HepG2 (cell line): ENCODE measurements around the gene TBKBP1. TPM values are rescaled to one million over a fixed set of nuclear protein-coding genes. Genes with fewer than 3 reads are reported as not detected.

ENCODE experiments used
- ATF7-NPFF ChIP-seq: sonication (generic); formaldehyde crosslinking; IDR thresholded peaks from 2 replicates; pipeline ENCODE4 v1.8.1; 2023; ENCODE audit warnings: mild to moderate bottlenecking, low read depth, missing genetic modification reagents, moderate library complexity
- HDAC6 ChIP-seq: fragments of 200-600 bp; sonication (generic); IDR thresholded peaks from 2 replicates; pipeline ENCODE4 v1.7.0; 2017; ENCODE audit warnings: mild to moderate bottlenecking, antibody characterized with exemption, low read length, low read depth
- HNRNPK ChIP-seq: fragments of 200-400 bp; formaldehyde crosslinking; IDR thresholded peaks from 2 replicates; pipeline ENCODE4 v1.6.1; 2018; ENCODE audit warnings: low read length, low read depth, moderate library complexity, mild to moderate bottlenecking; ENCODE audit not compliant: poor library complexity, severe bottlenecking
- KDM6A ChIP-seq: IDR thresholded peaks from 2 replicates; pipeline ENCODE4 v1.6.1; 2016; ENCODE audit warnings: low read depth
- KMT2A ChIP-seq: sonication (generic); formaldehyde crosslinking; IDR thresholded peaks from 2 replicates; pipeline ENCODE4 v1.4.0; 2020; ENCODE audit warnings: missing genetic modification reagents
- LRRFIP1 ChIP-seq: sonication (generic); formaldehyde crosslinking; conservative IDR thresholded peaks from 2 replicates; pipeline ENCODE4 v1.4.0; 2020; ENCODE audit warnings: missing genetic modification reagents
- MAFF ChIP-seq: IDR thresholded peaks from 2 replicates; pipeline ENCODE4 v1.6.1; 2011; ENCODE audit warnings: low read depth, low read length, improper control_type of control experiment
- MXD4 ChIP-seq: IDR thresholded peaks from 2 replicates; pipeline ENCODE4 v1.6.1; 2016; ENCODE audit warnings: mild to moderate bottlenecking, missing biosample characterization, missing genetic modification reagents
- NPAS2 ChIP-seq: sonication (generic); formaldehyde crosslinking; IDR thresholded peaks from 2 replicates; pipeline ENCODE4 v1.8.0; 2022; ENCODE audit warnings: mild to moderate bottlenecking, missing genetic modification reagents, borderline replicate concordance
- PAWR ChIP-seq: sonication (generic); formaldehyde crosslinking; IDR thresholded peaks from 2 replicates; pipeline ENCODE4 v1.4.0; 2020; ENCODE audit warnings: missing genetic modification reagents, mild to moderate bottlenecking, borderline replicate concordance
- PREB ChIP-seq: sonication (generic); formaldehyde crosslinking; IDR thresholded peaks from 2 replicates; pipeline ENCODE4 v1.4.0; 2020; ENCODE audit warnings: missing genetic modification reagents
- SYNCRIP ChIP-seq: fragments of 200-400 bp; formaldehyde crosslinking; IDR thresholded peaks from 2 replicates; pipeline ENCODE4 v1.6.1; 2018; ENCODE audit warnings: mild to moderate bottlenecking, low read depth, low read length; ENCODE audit not compliant: insufficient read depth
- TRIM24 ChIP-seq: sonication (generic); formaldehyde crosslinking; IDR thresholded peaks from 2 replicates; pipeline ENCODE4 v1.8.0; 2022; ENCODE audit warnings: mild to moderate bottlenecking, missing genetic modification reagents
- ZNF280B ChIP-seq: sonication (generic); formaldehyde crosslinking; IDR thresholded peaks from 2 replicates; pipeline ENCODE4 v1.5.0; 2020; ENCODE audit warnings: missing genetic modification reagents, mild to moderate bottlenecking, borderline replicate concordance
- ZNF3 ChIP-seq: IDR thresholded peaks from 2 replicates; pipeline ENCODE4 v1.7.0; 2017; ENCODE audit warnings: inconsistent platforms
- ZNF550 ChIP-seq: sonication (generic); formaldehyde crosslinking; IDR thresholded peaks from 2 replicates; pipeline ENCODE4 v1.4.0; 2020; ENCODE audit warnings: mild to moderate bottlenecking, missing genetic modification reagents, borderline replicate concordance
- ZNF639 ChIP-seq: conservative IDR thresholded peaks from 2 replicates; pipeline ENCODE4 v1.6.1; 2018; ENCODE audit warnings: missing genetic modification reagents
- ZNF710 ChIP-seq: sonication (generic); formaldehyde crosslinking; IDR thresholded peaks from 2 replicates; pipeline ENCODE4 v1.5.0; 2020; ENCODE audit warnings: mild to moderate bottlenecking, missing genetic modification reagents, borderline replicate concordance
- ZNF891 ChIP-seq: sonication (generic); formaldehyde crosslinking; IDR thresholded peaks from 2 replicates; pipeline ENCODE4 v1.5.0; 2020; ENCODE audit warnings: mild to moderate bottlenecking, missing genetic modification reagents
- ZSCAN9 ChIP-seq: IDR thresholded peaks from 2 replicates; pipeline ENCODE4 v1.6.1; 2016; ENCODE audit warnings: borderline replicate concordance
- polyA plus RNA-seq, 8 experiments: library from polyadenylated mRNA; depleted of rRNA in 3 of 8; stranded (reverse) in 7 of 8; unstranded in 1 of 8; fragments of >200 nt; fragmentation: Illumina TruSeq in 4 of 8; extraction: Trizol in 4 of 8; gene quantifications; 2 replicates each; pipeline versions ENCODE4 v1.2.1 to v1.2.3, GENCODE V29; 2011 to 2016; ENCODE audit warnings: low read depth in 4 of 8, missing spikeins in 1 of 8, mixed read lengths in 1 of 8; ENCODE audit not compliant: insufficient read depth in 1 of 8
- total RNA-seq, 5 experiments: library from RNA; depleted of rRNA; stranded (reverse); fragments of >200 nt; fragmentation: Illumina TruSeq; extraction: Trizol; gene quantifications; 2 replicates each; pipeline ENCODE4 v1.2.3, GENCODE V29; 2016; ENCODE audit warnings: low read depth in 1 of 5

The TBKBP1 gene
- total and polyA plus RNA-seq, 2 of the 13 experiments (the other 11 are each of a cell fraction or from before 2014, with no cell fraction given), result 2.6 to 7.0 TPM

- TF ChIP-seq ZNF3 (CRISPR knock-in tag) (peak; percentile 51; the same call in 1 of the 2 replicates), KMT2A (CRISPR knock-in tag) (peak; percentile 92), SYNCRIP (no peak), ZSCAN9 (CRISPR knock-in tag) (peak; percentile 89; the same call in 1 of the 2 replicates), ZNF891 (no peak), PAWR (CRISPR knock-in tag) (peak; percentile 64; the same call in 1 of the 2 replicates), HDAC6 (no peak), LRRFIP1 (no peak; the same call in 1 of the 2 replicates), MAFF (no peak), MXD4 (CRISPR knock-in tag) (peak; percentile 72), ZNF710 (CRISPR knock-in tag) (peak; percentile 85; the same call in 1 of the 2 replicates), KDM6A (CRISPR knock-in tag) (peak; percentile 19; the same call in 1 of the 2 replicates), TRIM24 (no peak), ZNF639 (peak; percentile 91), ZNF280B (CRISPR knock-in tag) (peak; percentile 63; the same call in 1 of the 2 replicates), ATF7-NPFF (CRISPR knock-in tag) (peak; percentile 82), PREB (CRISPR knock-in tag) (0 out of 2 replicates have a peak, but pooled peaks have one; percentile 70), ZNF550 (CRISPR knock-in tag) (peak; percentile 77; the same call in 1 of the 2 replicates), NPAS2 (CRISPR knock-in tag) (no peak), HNRNPK (peak; percentile 98)
These were observed 44.6 kb upstream of the TBKBP1 start, which contains the start of gene KPNB1 (continued) for GRCh38 chr17:47649153-47649971.
